Body of pancreas (tissue), 4 donors: ENCODE measurements around the gene CDH2. TPM values are rescaled to one million over a fixed set of nuclear protein-coding genes. Genes with fewer than 3 reads are reported as not detected.

Experiments
- ATAC-seq: fragments of 150-250 bp; one replicate; pipeline ENCODE4 v1.9.1; 2016
- DNase-seq, 4 donors: peaks; one replicate each; pipeline ENCODE4 v3.0.0-alpha.2; 2019
- H3K27ac ChIP-seq, 4 donors: fragments of 200-600 bp; sonication (generic); 1 replicate in 3 of 4; 2 replicates in 1 of 4; pipeline versions ENCODE4 v1.5.1 to v1.6.1; 2016 to 2019; ENCODE audit warnings: mild to moderate bottlenecking in 1 of 4, mixed read lengths in 1 of 4, moderate library complexity in 1 of 4
- H3K27me3 ChIP-seq, 2 donors: fragments of 200-600 bp; sonication (generic); one replicate each; pipeline ENCODE4 v1.6.0; 2016; ENCODE audit warnings: mild to moderate bottlenecking in 1 of 2
- H3K36me3 ChIP-seq, 2 donors: fragments of 200-600 bp; sonication (generic); replicated peaks in 1 of 2; 2 replicates each; pipeline ENCODE4 v1.5.1; 2016; ENCODE audit warnings: low read depth in 2 of 2; ENCODE audit not compliant: insufficient read depth in 1 of 2
- H3K4me1 ChIP-seq: fragments of 200-600 bp; sonication (generic); one replicate; pipeline ENCODE4 v1.6.0; 2016
- H3K4me3 ChIP-seq, 2 donors: fragments of 200-600 bp; sonication (generic); 1 replicate in 1 of 2; 2 replicates in 1 of 2; pipeline ENCODE4 v1.5.1; 2016 to 2019
- H3K9me3 ChIP-seq, 3 donors: fragments of 200-600 bp; sonication (generic); 1 replicate in 2 of 3; 2 replicates in 1 of 3; pipeline ENCODE4 v1.5.1; 2016
- POLR2A ChIP-seq, 3 donors: fragments of 450-650 bp; IDR thresholded peaks; one replicate each; pipeline ENCODE4 v1.6.1; 2016; ENCODE audit warnings: antibody characterized with exemption in 3 of 3, mild to moderate bottlenecking in 2 of 3
- WGBS, 2 donors: methylation state at CpG; one replicate each; pipeline ENCODE4 v1.1.5; 2017; 5-methylcytosine and 5-hydroxymethylcytosine counted together
- intact Hi-C: fragments of 100-400 bp; cut with DNase I; formaldehyde crosslinking; loops from one replicate; pipeline ENCODE4 v1.15.1; 2023
- total RNA-seq, 2 donors: library from RNA; depleted of rRNA; stranded (reverse); fragments of >200 nt; gene quantifications; one replicate each; pipeline ENCODE4 v1.1.0, GENCODE V29; 2016
- TF ChIP-seq, protein P1 (sequence below), 7 experiments: fragments of 450-650 bp in 4 of 7; fragments of 200-600 bp in 3 of 7; sonication (generic) in 3 of 7; IDR thresholded peaks; one replicate each; pipeline ENCODE4 v1.5.1; 2016 to 2019; ENCODE audit warnings: antibody characterized with exemption in 7 of 7

The CDH2 gene
- total RNA-seq, 2 donors from 2014 or later: 0.33 to 0.78 TPM

GRCh38 chr18:27983780-27984179 lies 193.2 kb downstream of the CDH2 start:
- Histone ChIP-seq H3K4me1 (no peaks in the 10 kb centered on the region), H3K9me3 (no peaks in the 10 kb centered on the region), H3K27me3 (no peaks in the 10 kb centered on the region), H3K27ac (no peak overlapping the region), H3K36me3 (no peaks in the 10 kb centered on the region), H3K4me3 (no peak overlapping the region)
- intact Hi-C loops: no loop called here
- TF ChIP-seq POLR2A (IDR thresholded peaks at IDR 0.05): no peak
- TF ChIP-seq, protein P1, sequence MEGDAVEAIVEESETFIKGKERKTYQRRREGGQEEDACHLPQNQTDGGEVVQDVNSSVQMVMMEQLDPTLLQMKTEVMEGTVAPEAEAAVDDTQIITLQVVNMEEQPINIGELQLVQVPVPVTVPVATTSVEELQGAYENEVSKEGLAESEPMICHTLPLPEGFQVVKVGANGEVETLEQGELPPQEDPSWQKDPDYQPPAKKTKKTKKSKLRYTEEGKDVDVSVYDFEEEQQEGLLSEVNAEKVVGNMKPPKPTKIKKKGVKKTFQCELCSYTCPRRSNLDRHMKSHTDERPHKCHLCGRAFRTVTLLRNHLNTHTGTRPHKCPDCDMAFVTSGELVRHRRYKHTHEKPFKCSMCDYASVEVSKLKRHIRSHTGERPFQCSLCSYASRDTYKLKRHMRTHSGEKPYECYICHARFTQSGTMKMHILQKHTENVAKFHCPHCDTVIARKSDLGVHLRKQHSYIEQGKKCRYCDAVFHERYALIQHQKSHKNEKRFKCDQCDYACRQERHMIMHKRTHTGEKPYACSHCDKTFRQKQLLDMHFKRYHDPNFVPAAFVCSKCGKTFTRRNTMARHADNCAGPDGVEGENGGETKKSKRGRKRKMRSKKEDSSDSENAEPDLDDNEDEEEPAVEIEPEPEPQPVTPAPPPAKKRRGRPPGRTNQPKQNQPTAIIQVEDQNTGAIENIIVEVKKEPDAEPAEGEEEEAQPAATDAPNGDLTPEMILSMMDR (IDR thresholded peaks at IDR 0.05): no peak
- DNase-seq (no peak), ATAC-seq (no peak)

- ATAC-seq (no peak), DNase-seq (no peak)
- Histone ChIP-seq H3K9me3 (no peaks in the 10 kb centered on the region), H3K27ac (no peak overlapping the region), H3K4me3 (no peak overlapping the region), H3K4me1 (no peaks in the 10 kb centered on the region), H3K27me3 (no peaks in the 10 kb centered on the region), H3K36me3 (no peaks in the 10 kb centered on the region)
- TF ChIP-seq, protein P1 (IDR thresholded peaks at IDR 0.05): no peak
- no peak for TF ChIP-seq POLR2A (IDR thresholded peaks at IDR 0.05)
- 66 to 78% methylated on average over 7 of the region's 7 CpGs for whole genome bisulfite sequencing, 2 donors
- intact Hi-C loops: no loop called here
Observed at GRCh38 chr18:27976806-27977408, 200.0 kb downstream of the CDH2 start.

DNA sequence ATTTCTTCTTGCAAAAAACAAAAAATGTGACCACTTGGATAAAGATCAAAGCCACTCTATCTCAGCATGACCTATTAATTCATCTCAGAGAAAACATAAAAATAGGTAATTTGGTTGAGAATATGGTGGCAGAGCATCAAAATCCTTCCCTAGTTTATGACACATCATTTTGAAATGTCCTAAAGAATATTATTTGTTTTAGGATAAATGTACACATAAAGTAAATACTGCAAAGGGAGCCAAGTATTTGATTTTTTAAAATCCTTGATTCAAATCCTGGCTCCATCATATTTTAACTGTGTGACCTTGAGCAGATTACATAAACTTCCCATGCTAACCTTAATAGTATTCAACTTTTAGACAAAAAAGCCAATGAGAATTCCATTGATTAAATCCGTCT lies 206.6 kb downstream of the CDH2 start:
- WGBS, 2 donors: 18 to 34% methylated on average over 1 of the region's 1 CpG
- DNase-seq (no peak), ATAC-seq (no peak)
- Histone ChIP-seq H3K4me1 (no peaks in the 10 kb centered on the region), H3K27me3 (no peaks in the 10 kb centered on the region), H3K4me3 (no peak overlapping the region), H3K27ac (no peak overlapping the region), H3K36me3 (no peaks in the 10 kb centered on the region), H3K9me3 (no peaks in the 10 kb centered on the region)
- intact Hi-C loops: no loop called here
- no peak for TF ChIP-seq POLR2A (IDR thresholded peaks at IDR 0.05)
- TF ChIP-seq, protein P1 (IDR thresholded peaks at IDR 0.05): no peak

DNA sequence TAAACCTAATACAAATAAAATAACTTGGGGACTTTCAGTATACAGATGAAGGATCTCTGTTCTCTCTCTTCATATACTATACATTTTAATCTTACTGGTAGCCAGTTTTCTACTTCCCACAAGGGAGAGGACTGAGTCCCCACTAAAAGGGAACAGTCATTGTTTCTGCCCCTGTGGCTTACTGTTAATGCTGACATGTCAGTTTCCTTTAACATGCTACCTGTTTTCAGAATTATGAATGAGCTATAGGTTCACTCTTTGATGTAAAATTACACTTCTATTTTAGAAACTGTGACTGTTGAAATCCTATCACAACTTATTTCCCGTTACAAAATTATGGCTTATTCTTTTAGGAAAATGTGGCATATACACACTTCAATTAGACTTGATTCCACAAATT lies 207.7 kb downstream of the CDH2 start:
- H3K27me3 ChIP-seq: no peaks in the 10 kb centered on the region
- H3K4me1 ChIP-seq: no peaks in the 10 kb centered on the region
- WGBS, 2 donors: 59 to 64% methylated on average over 1 of the region's 1 CpG
- H3K9me3 ChIP-seq: no peaks in the 10 kb centered on the region
- intact Hi-C loops: no loop called here
- DNase-seq (no peak), ATAC-seq (no peak)
- H3K36me3 ChIP-seq: no peaks in the 10 kb centered on the region
- no peak overlapping the region for H3K4me3 ChIP-seq
- TF ChIP-seq, protein P1 (IDR thresholded peaks at IDR 0.05): no peak
- H3K27ac ChIP-seq: no peak overlapping the region
